NK-92 (cell line): Measurements from ENCODE around the gene SMAP2.
"Not testable (repeated sequence)": the region's sequence is repeated elsewhere in the genome, so short reads cannot be mapped to it uniquely, and the experiment has no call there.

Source experiments
- DNase-seq: peaks from one replicate; lab custom pipeline; 2025; ENCODE audit not compliant: unreplicated experiment; lab: John Stamatoyannopoulos, UW

SMAP2 gene

GRCh38 chr1:40371707-40372258, 1.7 kb upstream of the SMAP2 start:
- DNase-seq = no peak

- DNase-seq = no peak
These were observed 737 bp upstream of the SMAP2 start for GRCh38 chr1:40372658-40373322.

GRCh38 chr1:40377512-40377911, 4.0 kb downstream of the SMAP2 start:
- no peak for DNase-seq

- no peak for DNase-seq
These were observed 6.4 kb downstream of the SMAP2 start for GRCh38 chr1:40379785-40380452.

GRCh38 chr1:40380817-40381216, 7.3 kb downstream of the SMAP2 start:
- DNase-seq = no peak

- DNase-seq = no peak
These were observed 8.0 kb downstream of the SMAP2 start for GRCh38 chr1:40381268-40382107.

- DNase-seq = no peak
These were observed 8.6 kb downstream of the SMAP2 start for GRCh38 chr1:40382108-40382460.

GRCh38 chr1:40382601-40383000, 9.1 kb downstream of the SMAP2 start:
- no peak for DNase-seq

- DNase-seq = no peak
These were observed 9.6 kb downstream of the SMAP2 start for GRCh38 chr1:40383095-40383487.

GRCh38 chr1:40383488-40384412, 10.2 kb downstream of the SMAP2 start:
- no peak for DNase-seq

- no peak for DNase-seq
These were observed 10.9 kb downstream of the SMAP2 start for GRCh38 chr1:40384413-40384762.

- no peak for DNase-seq
These were observed 11.4 kb downstream of the SMAP2 start for GRCh38 chr1:40384887-40385286.

- no peak for DNase-seq
These were observed 12.2 kb downstream of the SMAP2 start for GRCh38 chr1:40385437-40386358.

GRCh38 chr1:40386359-40386723, 12.8 kb downstream of the SMAP2 start:
- DNase-seq = no peak

- no peak for DNase-seq
These were observed 13.3 kb downstream of the SMAP2 start for GRCh38 chr1:40386796-40387195.

GRCh38 chr1:40387381-40388306, 14.1 kb downstream of the SMAP2 start:
- DNase-seq = not testable (repeated sequence)

- DNase-seq = not testable (repeated sequence)
These were observed 15.2 kb downstream of the SMAP2 start for GRCh38 chr1:40388456-40389321.

GRCh38 chr1:40389322-40389803, 15.8 kb downstream of the SMAP2 start:
- no peak for DNase-seq
